OCI-LY3 (cell line): ENCODE results near the gene CD247.

Experiments used
- CTCF ChIP-seq: fragments of 200-600, 300-600 bp; sonication (generic); IDR thresholded peaks from 2 replicates; pipeline ENCODE4 v1.5.1; 2014; ENCODE audit warnings: antibody characterized with exemption, low read length, low read depth
- EZH2phosphoT487 ChIP-seq: fragments of 200-600 bp; shearing (Covaris generic); IDR thresholded peaks from 2 replicates; pipeline ENCODE4 v1.6.1; 2018; ENCODE audit warnings: antibody characterized with exemption, mixed run types, low read depth

- TF ChIP-seq CTCF: no peak
- no peak for TF ChIP-seq EZH2phosphoT487
Measured at GRCh38 chr1:167538657-167539056, 20.3 kb upstream of the CD247 start.
